OCI-LY3 (cell line): ENCODE data around the gene CIB4.

Experiments
- H2AFZ ChIP-seq: fragments of 200-600, 300-600 bp; shearing (Covaris generic); 2 replicates; pipeline ENCODE4 v1.6.0; 2014; ENCODE audit warnings: antibody characterized with exemption, low read depth, low read length
- H3K27ac ChIP-seq: fragments of 200-600, 300-600 bp; sonication (generic); 2 replicates; pipeline ENCODE4 v1.5.1; 2014; ENCODE audit warnings: mild to moderate bottlenecking, low read length, moderate library complexity, mixed read lengths
- H3K27me3 ChIP-seq: fragments of 200-600, 300-600 bp; sonication (generic); 2 replicates; pipeline ENCODE4 v1.6.1; 2014; ENCODE audit warnings: low read depth, low read length, mixed read lengths
- H3K36me3 ChIP-seq: fragments of 200-600, 300-600 bp; sonication (generic); replicated peaks from 2 replicates; pipeline ENCODE3; 2014; ENCODE audit warnings: low read depth, low read length, mixed read lengths
- H3K4me1 ChIP-seq: fragments of 300-600, 200-600 bp; sonication (generic); 2 replicates; pipeline ENCODE4 v1.6.1; 2014; ENCODE audit warnings: low read length, mixed read lengths
- H3K4me2 ChIP-seq: fragments of 200-600, 300-600 bp; sonication (generic); 2 replicates; pipeline ENCODE4 v1.6.1; 2014; ENCODE audit warnings: low read length, mixed read lengths
- H3K4me3 ChIP-seq: fragments of 300-600, 200-600 bp; sonication (generic); 2 replicates; pipeline ENCODE4 v1.5.1; 2014; ENCODE audit warnings: antibody characterized with exemption, mild to moderate bottlenecking, low read length, moderate library complexity
- H3K79me2 ChIP-seq: fragments of 300-600, 200-600 bp; shearing (Covaris generic); 2 replicates; pipeline ENCODE4 v1.6.1; 2014; ENCODE audit warnings: mild to moderate bottlenecking, low read length, mixed read lengths
- H3K9ac ChIP-seq: fragments of 300-600, 200-600 bp; shearing (Covaris generic); 2 replicates; pipeline ENCODE4 v1.6.0; 2014; ENCODE audit warnings: mild to moderate bottlenecking, low read length, moderate library complexity
- H3K9me3 ChIP-seq: fragments of 200-600, 300-600 bp; shearing (Covaris generic); 2 replicates; pipeline ENCODE4 v1.6.1; 2014; ENCODE audit warnings: low read length, mixed read lengths; ENCODE audit not compliant: insufficient read depth
- H4K20me1 ChIP-seq: fragments of 200-600, 300-600 bp; sonication (generic); 2 replicates; pipeline ENCODE4 v1.6.1; 2016; ENCODE audit warnings: low read length, mixed read lengths; ENCODE audit not compliant: insufficient read depth
- EZH2phosphoT487 ChIP-seq: fragments of 200-600 bp; shearing (Covaris generic); IDR thresholded peaks from 2 replicates; pipeline ENCODE4 v1.6.1; 2018; ENCODE audit warnings: antibody characterized with exemption, mixed run types, low read depth
- TF ChIP-seq, protein P1 (sequence below): fragments of 200-600, 300-600 bp; sonication (generic); IDR thresholded peaks from 2 replicates; pipeline ENCODE4 v1.5.1; 2014; ENCODE audit warnings: antibody characterized with exemption, low read length, low read depth

The CIB4 gene

DNA sequence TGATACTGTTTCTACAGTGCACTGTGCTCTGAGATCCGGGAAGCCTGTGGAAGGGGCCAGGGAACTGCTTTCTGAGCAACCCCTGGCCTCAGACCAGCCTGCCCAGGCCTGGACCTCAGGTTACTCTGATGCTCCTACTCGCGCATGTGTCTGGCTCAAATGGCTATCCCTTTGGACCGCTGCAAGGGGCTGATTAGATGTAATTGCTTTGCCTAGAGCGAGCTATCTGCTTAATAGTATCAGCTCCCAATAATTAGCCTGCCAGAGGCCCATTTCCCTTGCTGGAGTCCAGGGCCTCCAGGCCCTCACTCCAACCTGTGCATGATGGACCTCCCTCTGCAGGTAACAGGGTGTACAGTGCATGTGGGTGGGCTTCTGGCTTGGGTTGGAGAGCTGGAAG is 44.2 kb upstream of the CIB4 start:
- Histone ChIP-seq H4K20me1 (no peaks in the 10 kb centered on the region), H3K4me3 (no peak overlapping the region), H3K27me3 (peaks cover 28% of the 10 kb centered on the region), H2AFZ (no peak overlapping the region), H3K36me3 (no peaks in the 10 kb centered on the region), H3K4me2 (no peak overlapping the region), H3K79me2 (no peaks in the 10 kb centered on the region), H3K4me1 (no peaks in the 10 kb centered on the region), H3K9ac (no peak overlapping the region), H3K27ac (no peak overlapping the region), H3K9me3 (no peaks in the 10 kb centered on the region)
- TF ChIP-seq, protein P1, sequence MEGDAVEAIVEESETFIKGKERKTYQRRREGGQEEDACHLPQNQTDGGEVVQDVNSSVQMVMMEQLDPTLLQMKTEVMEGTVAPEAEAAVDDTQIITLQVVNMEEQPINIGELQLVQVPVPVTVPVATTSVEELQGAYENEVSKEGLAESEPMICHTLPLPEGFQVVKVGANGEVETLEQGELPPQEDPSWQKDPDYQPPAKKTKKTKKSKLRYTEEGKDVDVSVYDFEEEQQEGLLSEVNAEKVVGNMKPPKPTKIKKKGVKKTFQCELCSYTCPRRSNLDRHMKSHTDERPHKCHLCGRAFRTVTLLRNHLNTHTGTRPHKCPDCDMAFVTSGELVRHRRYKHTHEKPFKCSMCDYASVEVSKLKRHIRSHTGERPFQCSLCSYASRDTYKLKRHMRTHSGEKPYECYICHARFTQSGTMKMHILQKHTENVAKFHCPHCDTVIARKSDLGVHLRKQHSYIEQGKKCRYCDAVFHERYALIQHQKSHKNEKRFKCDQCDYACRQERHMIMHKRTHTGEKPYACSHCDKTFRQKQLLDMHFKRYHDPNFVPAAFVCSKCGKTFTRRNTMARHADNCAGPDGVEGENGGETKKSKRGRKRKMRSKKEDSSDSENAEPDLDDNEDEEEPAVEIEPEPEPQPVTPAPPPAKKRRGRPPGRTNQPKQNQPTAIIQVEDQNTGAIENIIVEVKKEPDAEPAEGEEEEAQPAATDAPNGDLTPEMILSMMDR, result no peak
- no peak for TF ChIP-seq EZH2phosphoT487

DNA sequence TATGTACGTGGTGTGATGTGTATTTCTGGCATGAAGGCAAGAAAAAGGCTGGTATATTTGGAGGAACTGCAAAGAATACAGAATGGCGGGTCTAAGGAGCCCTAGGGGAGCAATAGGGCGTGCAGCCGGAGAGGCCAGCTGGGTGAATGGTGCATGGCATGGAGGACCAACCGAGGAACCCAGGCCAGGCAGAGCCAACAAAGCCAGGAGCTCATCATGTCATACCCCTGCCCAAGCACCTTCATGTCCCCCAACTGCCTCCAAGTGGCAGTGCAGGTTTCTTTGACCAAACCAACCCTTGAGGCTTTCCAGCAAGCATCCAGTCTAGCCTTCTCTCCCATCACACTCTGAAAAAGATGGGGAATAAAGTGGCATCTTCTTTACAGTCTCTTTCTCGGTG is 42.4 kb upstream of the CIB4 start:
- Histone ChIP-seq H4K20me1 (no peaks in the 10 kb centered on the region), H3K36me3 (no peaks in the 10 kb centered on the region), H3K4me1 (no peaks in the 10 kb centered on the region), H3K4me2 (no peak overlapping the region), H3K79me2 (no peaks in the 10 kb centered on the region), H3K4me3 (no peak overlapping the region), H3K9me3 (no peaks in the 10 kb centered on the region), H3K9ac (no peak overlapping the region), H3K27me3 (peaks cover 21% of the 10 kb centered on the region), H2AFZ (no peak overlapping the region), H3K27ac (no peak overlapping the region)
- no peak for TF ChIP-seq EZH2phosphoT487
- TF ChIP-seq, protein P1, result no peak

DNA sequence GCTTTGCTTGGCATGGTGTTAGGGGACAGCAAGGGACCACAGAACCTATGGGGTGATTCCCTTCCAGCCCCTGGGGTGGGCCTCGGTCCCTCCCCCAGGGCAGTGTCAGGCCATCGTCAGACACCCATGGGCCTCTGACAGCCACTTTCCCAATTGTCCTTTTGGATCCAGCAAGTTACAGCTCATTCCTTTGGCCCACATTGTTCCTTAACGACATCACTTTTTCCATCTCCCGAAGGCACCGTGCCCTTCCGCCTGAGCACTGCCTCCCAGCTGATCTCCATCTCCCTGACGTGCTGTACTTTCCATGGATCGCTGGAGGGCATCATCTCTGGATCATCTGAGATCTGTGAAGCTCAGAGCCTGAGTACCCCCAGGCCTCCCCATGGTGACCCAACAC is 41.0 kb upstream of the CIB4 start:
- Histone ChIP-seq H3K27ac (no peak overlapping the region), H3K79me2 (no peaks in the 10 kb centered on the region), H3K4me1 (no peaks in the 10 kb centered on the region), H3K27me3 (peaks cover 26% of the 10 kb centered on the region; the same call in 1 of the 2 replicates), H4K20me1 (no peaks in the 10 kb centered on the region), H3K9ac (no peak overlapping the region), H3K4me3 (no peak overlapping the region), H3K36me3 (no peaks in the 10 kb centered on the region), H2AFZ (no peak overlapping the region), H3K4me2 (no peak overlapping the region), H3K9me3 (no peaks in the 10 kb centered on the region)
- no peak for TF ChIP-seq EZH2phosphoT487
- TF ChIP-seq, protein P1, result no peak

DNA sequence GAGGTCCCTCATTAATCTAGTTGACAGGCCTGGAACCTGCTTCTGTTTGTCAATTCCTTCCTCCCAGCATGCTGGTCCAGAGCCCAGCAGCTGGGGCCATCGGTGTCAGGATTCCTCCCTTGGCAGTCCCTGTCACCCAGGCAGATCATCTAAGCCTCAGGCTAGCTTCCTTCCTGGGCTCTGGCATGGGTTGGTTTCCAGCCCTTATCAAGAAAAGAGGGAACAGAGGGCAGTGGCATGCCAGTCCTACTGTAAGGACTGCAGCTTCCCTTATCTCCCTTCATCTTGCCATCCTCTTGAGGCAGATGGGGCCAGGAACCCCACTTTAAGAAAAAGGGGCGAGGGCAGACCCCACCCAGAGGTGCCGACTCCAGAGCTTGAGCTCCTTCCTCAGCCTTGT is 40.5 kb upstream of the CIB4 start:
- no peaks in the 10 kb centered on the region for H3K9me3 ChIP-seq
- H3K36me3 ChIP-seq, result no peaks in the 10 kb centered on the region
- H3K9ac ChIP-seq, result no peak overlapping the region
- no peak overlapping the region for H3K27ac ChIP-seq
- TF ChIP-seq EZH2phosphoT487, result no peak
- TF ChIP-seq, protein P1, result no peak
- H4K20me1 ChIP-seq, result no peaks in the 10 kb centered on the region
- peaks cover 27% of the 10 kb centered on the region; the same call in 1 of the 2 replicates for H3K27me3 ChIP-seq
- H3K4me1 ChIP-seq, result no peaks in the 10 kb centered on the region
- H3K79me2 ChIP-seq, result no peaks in the 10 kb centered on the region
- no peak overlapping the region for H2AFZ ChIP-seq
- no peak overlapping the region for H3K4me2 ChIP-seq
- H3K4me3 ChIP-seq, result no peak overlapping the region
